ENCODE results near the gene PAPPA. TPM values are rescaled to one million over a fixed set of nuclear protein-coding genes. Genes with fewer than 3 reads are reported as not detected.

The PAPPA gene
- total and polyA plus RNA-seq, 9 donors = 0.61 to 5.5 (median 2.6) TPM

- Histone ChIP-seq H3K4me3 (no peak overlapping the region), H3K27me3 (no peaks in the 10 kb centered on the region), H3K27ac (no peak overlapping the region), H3K36me3 (no peaks in the 10 kb centered on the region), H3K4me1 (ENCODE audit: insufficient read depth) (no peaks in the 10 kb centered on the region), H3K9me3 (no peaks in the 10 kb centered on the region)
- intact Hi-C loops (cut with DNase I) = no loop called here
- 53 to 58% (median 55%) methylated on average over 6 of the region's 6 CpGs for WGBS, 3 donors
- no peak for DNase-seq
- no peak for TF ChIP-seq EP300 (IDR thresholded peaks at IDR 0.05)
- no peak for TF ChIP-seq POLR2A (IDR thresholded peaks at IDR 0.05)
- TF ChIP-seq CTCF (IDR thresholded peaks at IDR 0.05) = no peak
Observed at GRCh38 chr9:116275418-116276195, 122.0 kb downstream of the PAPPA start.

- intact Hi-C loops (cut with DNase I) = no loop called here
- DNase-seq = no peak
- TF ChIP-seq POLR2A (IDR thresholded peaks at IDR 0.05) = no peak
- no peak for TF ChIP-seq EP300 (IDR thresholded peaks at IDR 0.05)
- TF ChIP-seq CTCF (IDR thresholded peaks at IDR 0.05) = no peak
- Histone ChIP-seq H3K36me3 (no peaks in the 10 kb centered on the region), H3K27ac (no peak overlapping the region), H3K27me3 (no peaks in the 10 kb centered on the region), H3K4me3 (no peak overlapping the region), H3K4me1 (ENCODE audit: insufficient read depth) (no peaks in the 10 kb centered on the region), H3K9me3 (no peaks in the 10 kb centered on the region)
Observed at GRCh38 chr9:116276196-116276493, 122.6 kb downstream of the PAPPA start.

- TF ChIP-seq CTCF (IDR thresholded peaks at IDR 0.05) (no peak), POLR2A (IDR thresholded peaks at IDR 0.05) (no peak)
- no peak overlapping the region for H3K4me3 ChIP-seq
- H3K27me3 ChIP-seq = no peaks in the 10 kb centered on the region
- intact Hi-C loops (cut with DNase I) = no loop called here
- no peak for DNase-seq
- no peaks in the 10 kb centered on the region for H3K9me3 ChIP-seq
- WGBS, 3 donors = 24 to 45% (median 35%) methylated on average over 10 of the region's 10 CpGs
- H3K27ac ChIP-seq = no peak overlapping the region
- H3K4me1 ChIP-seq (ENCODE audit: insufficient read depth) = no peaks in the 10 kb centered on the region
- H3K36me3 ChIP-seq = no peaks in the 10 kb centered on the region
Observed at GRCh38 chr9:116276651-116277121, 123.1 kb downstream of the PAPPA start.

GRCh38 chr9:116278326-116278725 lies 124.7 kb downstream of the PAPPA start:
- Histone ChIP-seq H3K9me3 (no peaks in the 10 kb centered on the region), H3K4me3 (no peak overlapping the region), H3K27me3 (no peaks in the 10 kb centered on the region), H3K27ac (no peak overlapping the region), H3K4me1 (ENCODE audit: insufficient read depth) (no peaks in the 10 kb centered on the region), H3K36me3 (no peaks in the 10 kb centered on the region)
- intact Hi-C loops (cut with DNase I) = no loop called here
- DNase-seq = no peak
- 64 to 74% (median 72%) methylated on average over 1 of the region's 1 CpG for WGBS, 3 donors
- TF ChIP-seq POLR2A (IDR thresholded peaks at IDR 0.05) (no peak), CTCF (IDR thresholded peaks at IDR 0.05) (no peak), EP300 (IDR thresholded peaks at IDR 0.05) (no peak)
